HG03103 (cell line): ENCODE measurements around the gene CABLES1.

Source experiments
- ATAC-seq: cut with Tn5 transposase; IDR thresholded peaks from one replicate; pipeline ENCODE4 v1.9.1; 2021; ENCODE audit warnings: low read depth; ENCODE audit not compliant: unreplicated experiment

CABLES1 gene

DNA sequence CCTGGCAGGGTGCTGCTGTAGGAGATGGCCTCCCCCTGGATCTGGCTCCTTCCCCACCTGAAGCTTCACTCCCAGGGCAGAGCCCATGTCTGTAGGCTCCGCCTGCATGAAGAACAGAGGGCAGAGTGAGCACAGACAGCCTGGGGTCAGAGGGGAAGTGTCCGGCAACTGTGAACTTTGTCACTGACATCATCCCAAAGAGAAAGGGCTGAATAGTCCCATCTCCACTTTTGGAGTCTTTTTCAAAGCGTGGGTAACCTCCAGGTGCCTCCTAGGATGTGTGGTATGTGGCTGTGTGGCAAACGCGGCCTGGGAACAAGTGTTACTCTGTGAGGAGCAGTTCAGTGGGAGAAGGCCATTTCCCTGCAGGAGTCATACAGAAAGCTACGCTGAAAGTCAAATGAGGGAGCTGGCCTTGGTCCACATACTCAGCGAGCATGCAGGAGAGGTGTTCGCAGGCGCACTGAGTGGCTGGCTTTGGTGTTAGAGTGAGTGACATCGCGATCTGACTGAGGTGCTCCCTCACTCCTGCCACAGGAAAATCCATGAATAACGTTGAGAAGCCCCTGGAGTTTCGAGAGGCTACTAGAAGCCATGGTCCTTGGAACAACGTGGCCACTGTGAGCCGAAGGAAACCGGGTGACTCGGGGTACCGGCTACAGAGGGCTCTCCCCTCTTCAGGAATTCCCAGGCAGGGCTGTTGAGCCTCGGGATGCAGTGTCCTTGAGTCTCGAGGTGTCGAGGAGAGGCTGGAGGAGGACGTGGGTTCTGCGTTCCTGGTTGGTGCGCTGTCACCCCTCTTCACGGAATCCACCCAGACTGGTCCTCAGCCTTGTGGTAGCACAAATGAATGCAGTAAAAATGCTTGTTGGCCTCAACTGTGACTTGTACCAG lies 54.7 kb downstream of the CABLES1 start:
- ATAC-seq: no peak

DNA sequence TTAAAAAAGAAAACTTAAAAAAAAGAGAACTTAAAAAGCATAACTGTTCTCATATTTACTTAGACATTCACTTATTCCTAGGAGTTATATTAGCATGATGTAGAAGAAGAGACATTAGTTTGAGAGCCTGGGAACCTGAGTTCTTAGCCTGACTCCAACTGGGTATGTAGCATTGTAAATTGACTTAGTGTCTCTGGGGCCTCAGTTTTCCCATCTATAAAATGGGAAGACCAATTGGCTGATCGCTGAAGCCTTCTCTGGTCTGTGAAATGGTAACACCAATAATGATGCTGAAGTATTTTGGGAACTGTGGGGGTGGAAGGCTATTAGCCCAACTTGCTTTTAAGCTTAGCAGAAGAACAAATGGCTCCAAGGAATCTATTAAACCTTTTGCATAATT lies 55.9 kb downstream of the CABLES1 start:
- no peak for ATAC-seq

DNA sequence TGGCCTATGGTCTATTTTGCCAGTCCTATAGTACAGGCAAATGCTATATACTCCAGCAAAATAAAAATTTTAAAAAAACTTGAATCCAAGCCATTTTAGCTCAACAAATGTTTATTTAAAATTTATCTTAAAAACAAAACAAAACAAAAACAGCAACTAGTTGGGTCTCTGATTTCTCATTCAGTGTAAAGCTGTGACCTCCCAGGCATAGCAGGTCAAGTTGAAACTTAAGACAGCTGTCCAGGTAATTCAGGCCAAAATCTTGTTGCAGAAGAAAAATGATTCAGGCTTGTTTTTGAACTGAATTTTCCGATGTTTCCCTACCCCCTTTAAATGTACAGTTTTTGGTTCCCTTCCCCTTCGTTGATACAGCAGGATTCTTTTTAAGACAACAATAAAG lies 58.5 kb downstream of the CABLES1 start:
- no peak for ATAC-seq

DNA sequence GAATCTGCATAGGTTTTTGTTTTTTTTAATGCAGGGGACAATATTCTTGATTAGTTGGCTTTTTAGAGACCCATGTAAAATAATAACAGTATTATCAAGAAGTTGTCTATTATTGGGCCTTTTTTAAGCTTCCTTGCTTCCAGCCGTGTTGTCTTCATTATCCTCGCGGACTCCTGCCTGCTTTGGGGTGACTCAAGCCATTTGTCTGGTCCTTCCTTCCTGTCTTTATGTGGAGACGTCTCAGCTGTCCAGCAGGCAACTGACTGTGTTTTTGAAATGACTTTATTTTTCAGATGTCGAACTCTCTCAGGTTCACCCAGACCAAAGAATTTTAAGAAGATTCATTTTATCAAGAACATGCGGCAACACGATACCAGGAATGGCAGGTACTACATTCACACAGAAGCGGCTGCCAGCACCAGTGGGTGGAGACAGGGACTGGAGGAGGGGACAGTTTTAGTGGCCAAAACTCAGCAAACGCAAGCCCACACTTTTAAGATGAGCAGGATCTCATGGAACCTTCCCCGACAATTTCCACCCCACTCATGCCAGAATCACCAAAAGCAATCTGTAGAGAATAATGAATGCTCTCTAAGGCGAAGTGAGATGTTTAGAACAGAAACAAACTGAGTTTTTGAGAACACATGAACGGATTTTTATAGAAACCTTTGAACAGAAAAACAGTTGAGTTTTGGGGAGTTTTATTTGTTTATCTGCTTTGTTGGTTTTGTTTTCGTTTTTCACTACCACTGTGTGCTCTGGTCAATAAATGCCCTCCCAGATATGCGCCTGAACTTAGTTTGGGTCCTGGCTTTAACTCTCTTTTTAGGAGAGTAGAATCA lies 59.1 kb downstream of the CABLES1 start:
- ATAC-seq: no peak

DNA sequence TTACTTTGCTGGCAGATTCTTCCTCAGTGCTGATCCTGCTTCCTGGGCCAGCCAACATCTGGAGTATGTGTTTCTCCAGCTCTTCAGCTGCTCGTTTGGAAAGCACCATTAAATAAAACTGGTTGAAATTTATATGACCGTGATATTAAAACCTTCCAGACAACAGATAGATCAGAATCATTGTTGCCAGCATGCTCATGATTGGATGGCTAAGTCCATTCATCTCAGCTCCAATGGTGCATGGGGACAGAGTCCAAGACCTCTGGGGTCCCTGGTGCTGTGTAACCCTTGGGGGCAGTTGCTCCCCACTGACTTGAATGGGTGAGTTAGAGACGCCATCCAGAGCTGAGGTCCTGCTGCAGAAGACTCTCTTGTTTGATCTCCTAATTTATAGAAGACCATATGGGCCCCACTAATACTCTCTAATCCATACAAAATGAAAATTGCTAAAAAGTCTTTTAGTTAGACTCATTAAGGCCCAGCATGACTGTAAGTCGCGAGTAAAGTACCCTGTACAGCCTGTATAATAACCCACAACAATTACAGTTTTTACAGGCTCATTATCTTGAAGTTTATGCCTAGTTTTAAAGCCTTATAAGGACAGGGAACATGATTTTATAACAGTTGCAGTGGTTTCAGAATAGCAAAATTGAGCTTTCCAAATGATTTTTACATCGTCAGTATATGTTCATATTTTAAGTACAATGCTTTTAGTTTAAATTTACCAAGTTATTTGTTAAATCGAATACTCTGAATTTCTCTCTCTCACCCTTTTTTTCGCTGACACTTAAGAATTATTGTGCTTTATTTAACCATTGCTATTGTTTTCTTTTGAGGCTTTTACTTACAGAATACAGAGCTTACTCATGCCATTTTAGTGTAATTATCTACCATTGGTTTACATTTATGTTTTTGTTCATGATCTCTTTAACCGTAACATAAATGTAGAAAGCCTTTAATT lies 60.0 kb downstream of the CABLES1 start:
- no peak for ATAC-seq

DNA sequence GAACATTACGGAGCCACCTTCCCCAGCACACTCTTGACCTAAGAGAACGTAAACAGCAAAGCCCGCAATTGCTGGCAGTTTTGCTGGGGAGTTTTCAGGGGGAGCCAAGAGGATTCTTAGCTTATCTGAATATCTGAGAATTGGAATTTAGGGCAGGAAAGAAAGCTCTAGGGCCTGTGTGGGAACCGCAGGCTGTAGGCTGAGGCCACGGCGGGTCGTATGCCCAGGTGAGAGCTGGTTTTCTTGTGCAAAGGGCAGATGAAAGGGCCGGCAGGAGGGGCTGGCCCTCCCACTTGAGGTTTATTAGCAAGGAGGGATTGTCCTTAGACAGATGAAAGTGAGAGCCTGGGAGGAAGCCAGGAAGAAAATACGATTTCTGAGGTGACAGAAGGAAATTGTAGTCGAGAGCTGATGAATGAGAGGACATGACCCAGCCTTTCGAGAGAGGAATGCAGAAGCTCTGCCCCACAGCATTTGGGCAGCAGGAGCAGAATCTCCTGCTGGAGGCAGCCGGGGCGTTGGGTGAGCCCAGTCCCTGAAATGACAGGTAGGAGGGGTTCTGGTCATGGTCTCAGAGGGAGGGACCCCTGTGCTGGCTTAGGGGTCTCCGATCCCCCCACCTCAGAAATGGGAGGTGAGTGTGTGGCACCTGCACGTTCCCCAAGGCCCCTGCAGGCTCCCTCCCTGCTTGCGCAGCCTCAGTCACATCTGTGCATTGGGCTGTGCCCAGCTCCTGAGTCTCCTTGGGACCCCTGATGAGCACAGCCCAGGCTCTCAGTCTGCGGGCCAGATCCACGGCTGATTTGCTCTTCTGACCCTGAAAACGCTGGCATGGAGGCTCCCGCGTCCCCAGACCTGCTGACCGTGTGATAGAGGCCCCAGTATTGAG lies 61.1 kb downstream of the CABLES1 start:
- no peak for ATAC-seq

DNA sequence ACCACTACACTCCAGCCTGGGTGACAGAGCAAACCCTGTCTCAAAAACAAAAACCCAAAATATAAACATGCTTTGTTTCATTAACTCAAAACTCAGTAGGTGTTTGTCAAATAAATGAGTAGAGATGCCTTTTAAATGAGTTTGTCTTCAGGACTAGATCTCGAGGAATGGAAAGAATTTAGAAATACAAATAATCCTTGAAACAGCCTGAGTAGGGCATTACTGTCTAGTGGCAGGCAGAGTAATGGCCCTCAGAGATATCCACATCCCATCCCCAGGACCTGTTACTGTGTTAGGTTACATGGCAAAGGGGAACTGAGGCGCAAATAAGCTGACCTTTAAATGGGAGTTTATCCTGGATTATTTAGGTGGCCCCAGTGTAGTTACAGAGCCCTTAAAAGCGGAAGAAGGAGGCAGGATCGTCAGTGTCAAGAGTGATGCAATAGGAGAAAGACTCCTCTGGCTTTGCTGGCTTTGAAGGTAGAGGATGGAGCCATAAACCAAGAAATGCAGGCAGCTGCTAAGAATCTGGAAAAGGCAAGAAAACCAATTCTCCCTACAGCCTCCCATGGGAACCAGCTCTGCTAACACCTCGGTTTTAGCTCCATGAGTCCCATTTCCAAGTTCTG lies 63.0 kb downstream of the CABLES1 start:
- no peak for ATAC-seq

DNA sequence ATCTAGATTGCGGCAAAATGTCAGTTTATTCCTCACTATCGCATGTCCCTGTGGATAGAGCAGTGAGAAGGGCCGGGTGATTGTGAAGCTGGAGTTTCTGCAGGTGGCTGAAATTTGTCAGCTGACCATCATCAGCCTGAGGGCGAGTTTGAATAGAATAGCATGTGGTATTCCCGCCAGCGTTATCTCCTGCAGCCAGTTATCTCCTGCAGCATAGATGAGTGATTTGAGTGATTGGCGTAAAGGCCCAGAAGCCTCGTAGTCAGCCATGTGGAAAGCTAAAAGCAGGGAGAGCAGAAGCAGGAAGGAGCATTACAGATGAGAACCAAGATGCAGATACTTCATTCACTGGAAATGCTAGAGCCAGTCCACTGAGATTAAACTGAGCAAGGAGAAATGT lies 65.5 kb downstream of the CABLES1 start:
- ATAC-seq: no peak

DNA sequence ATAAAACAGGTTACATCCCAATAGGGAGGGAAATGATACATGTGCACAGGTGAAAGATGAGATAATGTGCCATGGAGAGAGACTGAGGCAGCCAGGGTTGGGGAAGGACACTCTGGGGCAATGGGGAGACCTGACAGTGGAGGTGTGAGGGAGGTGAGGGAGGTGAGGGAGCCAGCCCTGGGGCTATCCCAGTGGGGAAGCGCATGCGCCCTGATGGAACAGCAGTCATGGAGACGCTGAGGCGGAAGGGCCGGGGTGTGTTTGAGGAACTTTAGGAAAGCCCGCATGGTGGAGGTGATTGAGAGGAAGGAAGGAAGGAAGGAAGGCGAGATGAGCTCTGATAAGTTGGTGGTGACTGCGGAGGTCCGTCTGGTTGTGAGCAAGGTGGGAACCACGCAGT lies 66.5 kb downstream of the CABLES1 start:
- no peak for ATAC-seq

DNA sequence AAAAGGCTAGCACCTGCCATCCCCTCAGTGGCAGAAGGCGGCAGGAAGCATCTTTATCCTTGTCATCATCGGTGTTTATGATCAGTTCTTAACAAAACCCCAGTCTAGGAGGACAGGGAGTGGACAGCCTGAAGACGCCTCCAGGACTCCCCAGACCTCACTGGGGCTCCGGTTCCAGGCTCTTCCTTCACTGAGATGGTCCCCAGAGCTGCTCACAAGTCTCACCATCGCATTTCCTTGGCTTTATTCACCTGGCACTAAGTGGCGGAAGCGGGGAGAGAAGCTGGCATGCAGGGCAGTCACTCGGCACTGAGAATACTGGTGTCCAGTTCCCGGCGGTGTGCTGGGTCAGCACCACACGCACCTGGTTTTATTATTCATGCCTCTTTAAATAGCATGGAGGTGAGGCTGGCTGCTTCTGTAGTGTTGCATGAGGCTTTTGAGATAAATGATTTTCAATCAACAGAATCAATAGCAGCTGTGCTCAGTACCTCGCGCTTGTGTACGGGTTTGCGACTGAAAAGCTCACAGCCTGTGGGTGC lies 68.7 kb downstream of the CABLES1 start:
- no peak for ATAC-seq

DNA sequence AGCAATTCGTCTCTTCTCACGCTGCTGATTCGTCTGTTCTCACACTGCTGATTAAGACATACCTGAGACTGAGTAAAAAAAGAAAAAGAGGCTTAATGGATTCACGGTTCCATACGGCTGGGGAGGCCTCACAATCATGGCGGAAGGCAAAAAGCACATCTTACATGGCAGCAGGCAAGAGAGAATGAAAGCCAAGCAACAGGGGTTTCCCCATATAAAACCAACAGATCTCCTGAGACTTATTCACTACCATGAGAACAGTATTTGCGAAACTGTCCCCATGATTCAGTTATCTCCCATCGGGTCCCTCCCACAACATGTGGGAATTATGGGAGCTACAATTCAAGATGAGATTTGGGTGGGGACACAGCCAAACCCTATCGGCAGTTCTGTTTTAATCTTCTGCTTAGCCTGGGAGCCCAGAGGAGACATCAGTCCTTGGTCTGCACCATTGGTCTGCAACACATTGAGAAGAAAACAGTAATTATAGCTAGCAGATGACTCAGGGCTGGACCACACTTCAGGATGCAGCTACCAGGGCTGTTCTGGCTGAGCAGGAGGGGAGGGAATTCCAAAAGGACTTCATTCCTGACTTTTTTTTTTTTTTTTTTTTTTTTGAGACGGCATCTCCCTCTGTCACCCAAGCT lies 69.4 kb downstream of the CABLES1 start:
- ATAC-seq: no peak

DNA sequence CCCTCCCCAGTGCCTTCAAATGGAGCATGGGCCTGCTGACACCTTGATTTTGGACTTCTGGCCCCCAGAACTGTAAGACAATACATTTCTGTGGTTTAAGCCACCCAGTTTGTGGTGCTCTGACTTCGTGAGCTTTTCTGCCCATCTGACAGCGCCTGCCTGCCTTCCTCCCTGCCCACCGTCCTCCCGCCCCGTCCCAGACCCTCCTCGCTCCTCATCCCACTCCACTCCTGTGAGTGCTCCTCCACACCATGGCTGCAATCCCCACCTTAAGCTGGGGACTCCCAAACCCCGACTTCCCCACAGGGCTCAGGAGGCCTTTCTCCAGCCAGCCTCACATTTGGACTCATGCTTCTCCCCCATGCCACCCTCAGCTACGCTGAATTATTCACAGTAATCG lies 70.7 kb downstream of the CABLES1 start:
- no peak for ATAC-seq

DNA sequence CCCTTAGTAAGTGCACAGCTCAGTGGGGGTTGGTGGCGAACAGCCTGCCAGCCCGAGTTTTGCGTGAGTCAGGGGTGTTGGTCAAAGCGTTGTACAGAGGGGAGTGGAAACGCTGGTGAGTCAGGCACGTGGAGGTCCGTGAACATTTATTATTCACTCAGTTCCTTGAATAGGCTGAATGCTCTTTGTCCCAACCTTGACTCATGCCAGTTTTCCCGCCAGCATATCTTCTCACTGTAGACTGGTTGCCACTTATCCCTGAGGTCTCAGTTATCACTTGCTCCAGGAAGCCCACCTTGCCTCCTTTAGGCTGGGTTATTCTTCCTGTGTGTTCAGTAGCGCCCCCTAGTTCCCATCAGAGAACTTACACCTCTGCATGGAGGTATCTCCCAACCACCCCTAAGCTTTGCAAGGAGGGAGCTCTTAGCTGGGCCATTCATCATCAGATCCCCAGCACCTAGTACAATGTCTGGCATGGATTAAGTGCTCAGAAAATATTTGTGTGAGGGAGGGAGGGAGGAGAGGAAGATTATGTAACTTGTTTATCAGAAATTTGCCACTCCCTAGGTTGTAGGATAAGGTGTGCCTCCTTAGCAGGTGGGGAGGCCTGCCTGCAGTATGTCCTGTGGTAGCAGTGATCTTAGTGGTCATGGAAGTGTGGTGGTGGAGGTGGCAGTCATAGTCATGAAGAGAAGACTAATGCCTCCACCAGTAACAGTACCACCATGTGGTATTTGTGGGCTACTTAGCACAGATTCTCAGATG lies 72.1 kb downstream of the CABLES1 start:
- no peak for ATAC-seq

DNA sequence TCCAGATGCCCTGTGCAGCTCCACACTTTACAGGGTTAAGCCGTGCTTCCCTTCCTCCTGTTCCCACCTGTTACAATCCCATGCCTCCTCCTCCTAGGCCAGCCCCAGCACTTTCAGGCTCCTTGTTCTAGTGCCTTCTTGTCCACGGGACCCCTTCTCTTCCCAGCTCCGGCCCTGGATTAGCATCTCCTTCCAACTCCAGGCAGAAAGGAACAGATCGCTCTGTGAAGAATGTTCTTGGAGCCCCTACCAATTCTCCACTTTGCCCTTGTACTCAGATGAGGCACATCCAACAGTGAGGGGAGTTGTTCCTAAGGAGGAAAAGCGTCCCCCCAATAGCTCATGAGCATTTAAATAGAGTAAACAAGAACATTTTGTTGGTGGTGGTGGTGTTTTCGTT lies 72.7 kb downstream of the CABLES1 start:
- ATAC-seq: no peak

DNA sequence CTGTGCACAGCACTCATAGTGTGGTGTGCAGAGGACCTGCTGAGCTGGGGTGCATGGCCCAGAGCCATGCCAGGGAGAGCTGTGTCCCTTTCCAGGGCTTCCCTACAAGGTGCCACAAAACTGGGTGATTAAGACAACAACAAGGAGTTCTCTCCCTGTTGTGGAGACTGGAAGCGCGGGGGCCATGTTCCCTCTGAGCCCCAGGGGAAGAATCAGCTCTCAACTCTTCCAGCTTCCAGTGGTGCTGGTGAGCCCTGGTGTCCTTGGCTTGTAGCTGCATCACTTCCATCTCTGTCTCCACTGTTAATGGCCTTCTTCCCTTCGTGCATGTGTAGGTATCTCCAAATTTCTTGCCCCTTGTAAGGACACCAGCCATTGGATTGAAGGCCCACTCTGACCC lies 73.3 kb downstream of the CABLES1 start:
- ATAC-seq: no peak

DNA sequence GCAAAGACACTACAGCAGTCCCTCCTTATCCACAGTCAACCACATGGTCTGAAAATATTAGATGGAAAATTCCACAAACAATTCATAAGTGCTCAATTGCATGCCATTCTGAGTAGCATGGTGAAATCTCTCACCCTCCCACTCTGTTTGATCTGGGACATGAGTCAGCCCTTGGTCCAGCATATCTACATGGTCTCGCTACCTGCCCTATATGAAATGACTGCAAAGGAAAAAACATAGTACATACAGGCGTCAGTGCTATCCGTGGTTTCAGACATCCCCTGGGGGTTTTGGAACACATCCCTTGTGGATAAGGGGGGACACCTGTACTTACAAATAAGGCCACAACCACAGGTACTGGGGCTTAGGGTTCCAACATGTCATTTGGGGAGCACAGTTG lies 73.7 kb downstream of the CABLES1 start:
- ATAC-seq: no peak

DNA sequence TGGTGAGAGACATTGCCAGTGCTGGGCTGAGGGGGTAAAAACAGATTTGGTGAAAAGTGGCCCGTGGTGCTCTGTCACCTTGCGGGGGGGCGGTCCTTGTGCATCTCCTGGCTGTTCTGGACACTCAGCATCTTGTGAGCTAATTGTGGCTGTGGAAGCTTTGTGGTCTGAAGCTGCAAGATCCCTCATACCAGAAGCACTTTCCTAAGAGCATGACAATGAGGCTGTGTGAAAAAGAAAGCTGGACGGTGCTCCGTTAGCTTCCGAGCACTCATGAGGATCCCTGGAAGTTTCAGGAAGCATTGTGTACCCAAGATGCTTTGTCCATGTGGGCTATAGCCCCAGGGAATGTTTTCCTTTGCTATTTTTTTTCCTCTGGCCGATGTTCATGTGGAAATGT lies 74.5 kb downstream of the CABLES1 start:
- ATAC-seq: no peak

DNA sequence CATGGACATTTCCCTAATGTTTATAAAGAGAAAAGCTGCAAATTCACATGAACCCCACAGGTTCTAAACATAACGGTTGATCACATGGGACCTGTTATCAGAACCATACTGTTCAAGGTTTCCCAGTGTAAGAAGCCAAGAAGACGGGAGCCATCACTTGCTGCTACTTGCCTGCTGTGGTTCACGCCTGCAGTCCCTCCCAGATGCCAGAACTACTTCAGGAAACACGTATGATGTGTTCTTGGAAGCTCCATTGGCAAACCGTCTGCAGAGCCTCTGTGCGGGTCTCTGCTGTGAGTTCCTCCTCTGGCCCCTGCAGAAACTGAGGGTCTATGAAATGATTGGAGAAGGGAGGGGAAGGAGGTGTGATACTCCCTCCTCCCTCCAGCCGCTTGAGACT lies 75.2 kb downstream of the CABLES1 start:
- no peak for ATAC-seq
